ENCODE results near the gene TC2N. TPM values are rescaled to one million over a fixed set of nuclear protein-coding genes. Genes with fewer than 3 reads are reported as not detected.
"Not testable (repeated sequence)": the region's sequence is repeated elsewhere in the genome, so short reads cannot be mapped to it uniquely, and the experiment has no call there.

The TC2N gene
- total RNA-seq, 1 donor from 2014 or later, result 7.7 TPM

- no peak for DNase-seq (ENCODE audit: low spot score)
Observed at GRCh38 chr14:91870001-91870400, 2.7 kb upstream of the TC2N start.

- DNase-seq (ENCODE audit: low spot score), result no peak
Observed at GRCh38 chr14:91869556-91869955, 2.2 kb upstream of the TC2N start.

- DNase-seq (ENCODE audit: low spot score), result no peak
Observed at GRCh38 chr14:91866511-91867295, 633 bp downstream of the TC2N start.

- no peak for DNase-seq (ENCODE audit: low spot score)
Observed at GRCh38 chr14:91866061-91866460, 1.3 kb downstream of the TC2N start.

GRCh38 chr14:91862417-91862816 is 4.9 kb downstream of the TC2N start:
- DNase-seq (ENCODE audit: low spot score), result no peak

- no peak for DNase-seq (ENCODE audit: low spot score)
Observed at GRCh38 chr14:91861091-91861490, 6.2 kb downstream of the TC2N start.

- no peak for DNase-seq (ENCODE audit: low spot score)
Observed at GRCh38 chr14:91860238-91860637, 7.1 kb downstream of the TC2N start.

GRCh38 chr14:91858536-91859275 is 8.6 kb downstream of the TC2N start:
- no peak for DNase-seq (ENCODE audit: low spot score)

GRCh38 chr14:91857614-91858013 is 9.7 kb downstream of the TC2N start:
- no peak for DNase-seq (ENCODE audit: low spot score)

- DNase-seq (ENCODE audit: low spot score), result no peak
Observed at GRCh38 chr14:91854327-91854934, 12.9 kb downstream of the TC2N start.

GRCh38 chr14:91851563-91851962 is 15.8 kb downstream of the TC2N start:
- no peak for DNase-seq (ENCODE audit: low spot score)

GRCh38 chr14:91848504-91849001 is 18.8 kb downstream of the TC2N start:
- no peak for DNase-seq (ENCODE audit: low spot score)

- no peak for DNase-seq (ENCODE audit: low spot score)
Observed at GRCh38 chr14:91847693-91848092, 19.6 kb downstream of the TC2N start.

GRCh38 chr14:91845652-91846051 is 21.7 kb downstream of the TC2N start:
- DNase-seq (ENCODE audit: low spot score), result no peak

GRCh38 chr14:91845056-91845455 is 22.3 kb downstream of the TC2N start:
- not testable (repeated sequence) for DNase-seq (ENCODE audit: low spot score)

GRCh38 chr14:91844029-91844428 is 23.3 kb downstream of the TC2N start:
- no peak for DNase-seq (ENCODE audit: low spot score)

GRCh38 chr14:91843437-91843836 is 23.9 kb downstream of the TC2N start:
- no peak for DNase-seq (ENCODE audit: low spot score)

- DNase-seq (ENCODE audit: low spot score), result no peak
Observed at GRCh38 chr14:91841065-91841464, 26.3 kb downstream of the TC2N start.

GRCh38 chr14:91839749-91840148 is 27.6 kb downstream of the TC2N start:
- no peak for DNase-seq (ENCODE audit: low spot score)

- no peak for DNase-seq (ENCODE audit: low spot score)
Observed at GRCh38 chr14:91837076-91837475, 30.3 kb downstream of the TC2N start.

GRCh38 chr14:91835920-91836843 is 31.2 kb downstream of the TC2N start:
- DNase-seq (ENCODE audit: low spot score), result peak; percentile 50
